Measurements from ENCODE around the gene CA4.
A peak's percentile ranks its signal among the peaks of the same experiment; 100 is the strongest.

CA4 gene

DNA sequence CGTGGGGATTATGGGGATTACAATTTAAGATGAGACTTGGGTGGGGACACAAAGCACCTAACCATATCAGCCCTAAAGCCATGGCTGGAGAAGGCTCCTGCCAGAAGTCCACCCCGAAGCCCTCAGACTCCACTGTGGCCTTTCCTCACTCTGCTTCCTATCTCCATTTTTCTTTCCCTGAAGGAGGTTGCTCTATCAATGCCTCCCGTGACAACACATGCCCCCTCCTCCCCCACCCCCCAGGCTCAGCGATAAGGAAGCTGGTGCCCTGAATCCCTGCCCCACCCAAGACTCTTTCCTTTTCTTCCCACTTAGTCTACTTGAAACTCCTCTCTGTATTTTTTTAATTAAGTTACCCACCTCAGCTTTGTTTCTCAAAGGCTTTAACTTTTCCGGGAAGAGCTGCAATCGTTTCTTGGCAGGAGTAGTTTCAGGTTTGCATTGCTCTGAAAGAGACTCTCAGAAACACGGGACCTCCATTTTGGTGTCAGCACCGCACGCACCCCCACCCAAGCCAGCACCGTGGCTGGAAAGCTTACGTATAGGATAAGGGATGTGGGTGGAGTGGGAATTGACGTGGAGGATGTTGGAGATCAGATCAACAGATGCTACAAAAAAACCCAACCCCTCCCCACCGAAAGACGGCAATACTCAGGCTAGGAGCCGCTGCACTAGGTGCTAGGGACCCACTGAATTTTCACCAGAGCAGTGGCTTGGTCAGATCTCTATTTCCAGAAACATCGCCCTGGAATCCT lies 15.2 kb upstream of the CA4 start:
- peak; percentile 55 for DNase-seq

DNA sequence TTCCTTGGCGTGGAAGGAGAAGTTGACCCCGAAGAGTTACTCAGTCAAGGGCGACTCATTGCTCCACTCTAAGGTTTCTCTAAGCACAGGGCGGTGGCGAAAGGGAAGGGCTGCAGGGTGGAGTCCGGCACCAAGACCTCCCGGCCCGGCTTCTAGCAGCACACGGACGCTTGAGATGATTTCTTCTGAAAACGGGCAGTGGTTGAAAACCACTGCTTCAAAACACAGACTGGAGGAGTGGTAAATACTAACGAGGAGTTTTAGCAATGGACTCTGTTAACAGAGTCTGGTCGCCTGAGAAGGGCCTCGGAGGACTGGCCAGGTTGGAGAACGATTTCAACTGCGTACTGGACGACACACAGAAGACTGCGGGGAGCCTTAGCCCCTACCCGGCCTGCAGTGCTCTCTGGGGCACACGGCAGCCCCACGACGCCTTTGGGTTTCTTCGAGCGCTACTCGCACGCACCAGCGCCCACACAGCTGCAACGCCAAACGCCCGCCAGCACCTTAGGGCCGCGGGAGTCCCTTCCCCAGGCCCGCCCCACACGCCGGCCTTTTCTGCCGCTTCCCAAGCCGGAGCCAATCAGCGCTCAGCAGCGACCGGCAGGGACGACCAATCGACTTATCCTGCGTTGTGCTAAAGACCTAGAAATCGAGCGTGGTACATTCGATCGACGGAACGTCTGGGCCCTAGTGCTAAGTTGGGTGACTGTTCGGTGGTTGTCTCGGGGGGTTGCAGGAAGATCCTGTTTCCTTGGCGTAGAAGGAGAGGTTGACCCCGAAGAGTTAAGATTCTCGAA lies 14.4 kb upstream of the CA4 start:
- peak; percentile 95 for DNase-seq

DNA sequence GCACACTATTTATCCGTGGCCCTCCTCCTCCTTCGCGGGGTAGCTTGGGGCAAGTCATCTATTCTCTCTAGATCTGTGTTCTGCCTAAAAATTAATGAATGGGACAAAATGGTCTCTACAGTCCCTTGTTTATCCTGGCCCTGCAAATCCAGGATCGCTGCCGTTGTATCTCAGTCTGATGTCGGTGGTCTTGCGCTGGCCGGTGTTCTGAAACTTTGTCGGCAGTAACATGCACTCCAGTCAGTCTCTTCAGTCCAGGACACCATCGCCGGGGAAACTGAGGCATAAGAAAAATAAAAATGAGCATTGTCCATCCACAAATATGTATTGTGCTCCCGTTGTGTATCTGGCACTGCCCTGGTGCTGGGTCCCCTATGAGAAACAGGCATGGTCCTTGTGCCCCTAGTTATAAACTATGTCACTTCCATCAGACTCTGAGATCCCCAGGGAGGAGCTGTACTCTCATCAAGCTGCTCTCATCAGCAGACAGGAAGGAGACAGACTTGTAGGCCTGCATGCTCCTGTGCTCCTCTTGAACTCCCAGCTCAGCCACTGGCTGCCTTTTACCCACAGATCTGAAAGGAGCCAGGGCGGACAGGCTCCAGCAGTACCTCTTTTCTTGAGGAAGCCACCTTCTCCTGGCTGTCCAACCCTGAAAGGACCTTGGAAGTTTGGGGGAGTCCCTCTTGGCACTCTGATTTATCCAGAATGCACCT lies 13.7 kb upstream of the CA4 start:
- no peak for DNase-seq

DNA sequence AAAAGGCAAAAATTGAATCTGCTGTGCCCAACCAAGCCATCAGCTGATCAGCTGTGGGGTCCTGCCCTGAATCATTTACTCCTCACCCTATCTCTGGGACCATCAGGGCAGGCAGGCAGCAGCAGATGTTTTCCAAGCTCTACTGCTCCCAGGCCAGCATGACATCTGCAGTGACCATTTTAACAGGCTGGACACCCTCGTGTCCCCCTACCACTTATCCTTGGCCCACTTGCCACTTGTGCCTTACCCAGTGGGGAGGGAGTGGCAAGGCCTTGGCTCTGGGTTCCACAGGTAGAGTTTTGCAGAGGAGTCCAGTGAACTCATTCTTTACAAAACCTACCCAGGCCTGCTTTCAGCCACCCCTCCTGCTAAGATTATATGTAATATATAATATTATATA lies 12.0 kb upstream of the CA4 start:
- DNase-seq: no peak

DNA sequence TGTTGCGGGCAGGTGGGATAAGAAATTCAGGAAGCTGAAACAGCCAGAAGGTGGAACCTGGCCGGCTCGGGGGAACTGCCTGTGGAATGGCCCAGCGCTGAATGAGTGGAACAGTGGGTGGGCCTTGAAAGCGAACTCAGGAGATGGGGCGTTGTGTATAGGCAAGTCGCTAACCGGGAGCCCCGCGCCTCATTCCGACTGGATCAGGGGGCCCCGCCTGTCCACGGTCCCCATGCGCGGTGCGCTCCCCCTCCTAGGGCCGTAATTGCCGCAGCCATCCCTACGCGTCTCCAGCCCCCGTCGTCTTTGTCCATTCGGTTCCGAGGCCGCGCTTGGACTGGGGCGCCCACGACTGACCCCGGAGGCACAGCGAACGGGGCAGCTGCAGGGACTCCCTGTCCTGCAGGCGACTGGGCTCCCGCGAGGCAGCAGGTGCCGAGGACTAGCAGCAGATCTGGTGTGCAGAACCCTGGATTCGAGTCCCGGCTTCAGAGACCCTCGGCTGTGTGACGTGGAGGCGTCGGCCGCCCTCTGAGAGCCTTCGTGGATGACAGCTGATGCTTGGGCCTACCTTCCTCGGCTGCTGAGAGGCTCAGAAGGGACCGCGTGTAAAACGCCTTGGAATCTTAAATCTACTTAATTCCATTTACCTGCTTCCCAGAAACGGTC lies 10.9 kb upstream of the CA4 start:
- DNase-seq: no peak

DNA sequence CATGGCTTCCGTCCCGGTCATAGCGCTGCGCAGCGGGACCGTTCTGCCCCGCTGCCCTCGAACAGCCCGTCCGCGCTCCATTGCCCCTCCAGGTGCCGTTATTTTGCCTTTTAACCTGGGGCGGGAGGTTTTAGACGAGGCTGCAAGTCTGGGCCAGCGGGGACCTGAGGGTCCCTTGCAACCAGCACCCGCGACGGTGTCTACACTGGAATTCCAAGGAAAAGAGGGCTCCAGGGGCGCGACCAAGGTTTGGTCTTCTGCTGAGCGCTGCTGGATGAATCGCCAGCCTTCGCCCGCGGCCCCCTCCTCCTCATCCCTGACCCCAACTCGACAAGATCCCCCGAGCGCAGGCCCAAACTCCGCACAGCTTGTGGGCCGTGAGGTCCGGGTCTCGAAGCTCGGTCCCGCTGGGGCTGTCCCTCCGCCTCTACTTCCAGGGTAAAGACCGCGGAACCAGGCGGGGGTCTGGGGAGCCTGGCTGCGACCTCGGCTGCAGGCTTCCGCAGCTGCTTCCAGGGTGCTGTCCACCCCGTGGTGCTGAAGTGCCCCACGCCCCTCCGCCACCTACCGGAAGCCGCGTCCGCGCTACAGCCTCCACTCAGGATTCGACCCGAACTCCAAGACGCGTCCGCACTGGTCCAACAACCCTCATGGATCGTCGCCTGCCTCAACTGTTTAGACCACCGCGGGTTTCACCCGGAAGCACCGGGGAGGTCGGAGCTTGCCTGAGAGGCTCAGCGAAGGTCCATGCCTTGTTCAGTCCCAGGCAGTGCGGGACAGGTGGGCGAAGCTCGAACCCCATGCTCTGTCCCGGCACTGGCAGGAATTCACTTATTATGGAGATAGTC lies 10.1 kb upstream of the CA4 start:
- peak; percentile 84 for DNase-seq

DNA sequence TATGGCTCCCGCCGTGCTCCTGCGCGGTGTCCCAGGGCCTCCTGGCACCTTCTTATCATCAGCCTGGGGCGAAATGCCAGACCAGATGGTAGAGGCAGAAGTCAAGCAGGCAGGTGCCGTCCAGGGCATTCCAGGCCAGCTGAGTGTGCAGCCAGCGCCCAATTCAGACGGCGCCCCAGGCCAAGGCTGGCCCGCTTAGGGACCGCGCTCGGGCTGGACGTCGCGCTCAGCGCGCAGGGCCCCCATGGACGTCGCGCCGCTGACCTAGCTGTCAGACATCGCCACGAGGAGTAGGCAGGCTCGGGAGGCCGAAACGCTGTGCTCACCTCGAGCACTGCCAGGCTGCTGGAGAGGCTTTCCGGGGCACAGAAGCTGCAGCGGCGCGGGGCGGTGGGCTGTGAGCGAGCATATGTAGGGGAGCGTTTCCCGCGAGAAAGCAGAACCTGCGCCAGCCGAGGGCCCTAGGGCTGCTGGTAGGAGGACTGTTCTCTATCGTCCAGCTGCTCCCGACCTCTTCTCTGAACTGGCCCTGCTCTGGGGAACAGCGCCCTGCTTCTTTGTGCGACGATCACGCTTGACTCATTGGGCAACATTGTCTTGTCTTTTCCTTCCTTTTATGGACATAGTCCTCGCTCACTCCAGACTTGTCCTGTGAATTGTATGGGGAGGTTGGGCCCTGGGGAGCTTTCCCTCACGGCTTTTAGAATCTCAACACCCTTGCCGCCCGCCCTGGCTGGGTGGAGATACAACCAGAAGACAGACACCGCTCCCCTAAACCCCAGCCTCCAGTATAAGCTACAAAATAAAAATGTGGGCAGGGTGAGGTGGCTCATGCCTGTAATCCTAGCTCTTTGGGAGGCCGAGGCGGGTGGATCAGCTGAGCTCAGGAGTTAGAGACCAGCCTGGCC lies 8.4 kb upstream of the CA4 start:
- DNase-seq: no peak

DNA sequence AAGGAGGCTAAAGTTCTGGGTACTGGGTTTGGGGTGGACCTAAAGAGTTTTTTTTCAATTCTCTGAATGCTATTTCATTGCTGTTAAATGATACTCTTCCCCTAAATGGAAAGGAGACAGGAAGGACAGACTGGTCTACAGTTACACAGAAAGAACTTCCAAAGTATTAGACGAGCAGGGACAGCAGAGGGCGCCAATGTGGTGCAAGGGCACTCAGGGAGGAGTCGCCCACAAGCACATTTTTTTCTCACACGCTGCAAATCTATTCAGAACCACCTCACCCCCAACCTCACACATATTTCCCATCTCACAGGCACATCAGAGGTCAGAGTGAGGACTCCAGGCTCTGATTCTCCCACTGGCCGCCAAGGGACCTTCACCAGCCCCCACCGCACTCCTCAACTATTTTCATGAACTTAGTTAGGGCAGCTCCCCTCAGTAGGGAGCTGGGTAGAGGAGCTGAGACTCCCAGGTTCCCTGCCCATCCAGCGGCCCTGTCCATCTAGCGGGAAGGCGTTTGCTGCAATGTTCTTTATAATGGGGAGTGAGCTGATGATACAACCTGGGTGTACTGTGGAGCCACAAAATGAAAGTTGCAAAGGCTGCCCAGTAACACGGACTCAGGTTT lies 6.8 kb upstream of the CA4 start:
- DNase-seq: peak; percentile 94

DNA sequence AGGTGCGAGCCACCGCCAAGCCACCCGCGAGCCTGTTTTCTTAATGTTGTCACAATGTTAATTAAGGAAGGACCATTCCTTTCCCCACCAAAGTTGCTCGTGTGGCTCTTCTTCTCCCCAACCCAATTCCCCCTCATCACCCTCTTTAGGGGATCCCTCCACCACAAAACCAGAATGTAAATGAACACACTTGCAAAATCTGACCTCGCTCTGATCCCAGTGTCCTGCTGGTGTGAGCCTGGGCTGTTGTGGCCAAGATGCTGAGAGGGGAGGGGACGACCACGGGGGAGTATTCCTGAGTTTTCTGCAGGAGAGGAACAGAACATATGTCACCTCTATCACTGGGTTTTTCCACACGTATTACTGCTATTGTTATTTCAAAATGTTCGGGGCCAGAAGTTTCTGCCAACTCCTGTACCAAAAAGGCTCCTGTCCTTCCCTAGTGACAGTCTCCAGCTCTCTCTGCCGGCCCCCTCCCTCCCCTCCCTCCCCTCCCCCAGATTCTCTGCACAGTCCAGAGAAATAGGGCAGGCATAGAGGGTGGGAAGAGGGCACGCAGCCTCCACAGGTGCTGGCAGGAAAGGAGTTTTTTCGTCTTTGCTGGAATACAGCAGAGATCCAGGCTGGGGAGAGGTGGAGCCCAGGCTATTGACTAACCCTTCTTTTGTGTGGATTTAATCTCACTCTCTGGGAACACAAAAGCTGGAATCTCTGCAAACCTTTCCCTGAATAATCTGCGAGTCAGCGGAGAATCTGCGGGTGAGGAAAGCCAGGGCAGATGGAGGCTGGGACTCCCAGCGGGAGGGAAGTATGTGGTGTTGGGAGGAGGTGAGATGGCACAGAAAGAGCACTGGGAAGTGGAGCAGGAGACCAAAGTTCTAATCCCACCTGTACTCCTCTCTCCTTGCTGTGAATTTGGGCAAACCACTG lies 4.5 kb upstream of the CA4 start:
- no peak for DNase-seq

DNA sequence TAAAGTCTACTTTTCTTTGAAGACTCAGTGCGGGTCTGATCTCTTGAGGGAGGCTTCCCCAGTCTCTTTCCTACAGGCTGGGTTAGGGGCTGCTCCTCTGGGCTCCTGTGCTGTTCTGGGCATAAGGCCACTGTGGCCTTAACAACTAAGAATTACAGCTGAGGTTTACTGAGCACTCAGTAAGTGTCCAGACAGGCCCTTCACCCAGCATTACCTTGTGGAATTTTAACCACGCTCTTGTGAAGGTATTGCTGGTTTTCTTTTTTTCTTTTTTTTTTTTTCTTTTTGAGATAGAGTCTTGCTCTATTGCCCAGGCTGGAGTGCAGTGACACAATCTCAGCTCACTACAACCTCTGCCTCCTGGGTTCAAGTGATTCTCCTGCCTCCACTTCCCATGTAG lies 3.6 kb upstream of the CA4 start:
- no peak for DNase-seq

DNA sequence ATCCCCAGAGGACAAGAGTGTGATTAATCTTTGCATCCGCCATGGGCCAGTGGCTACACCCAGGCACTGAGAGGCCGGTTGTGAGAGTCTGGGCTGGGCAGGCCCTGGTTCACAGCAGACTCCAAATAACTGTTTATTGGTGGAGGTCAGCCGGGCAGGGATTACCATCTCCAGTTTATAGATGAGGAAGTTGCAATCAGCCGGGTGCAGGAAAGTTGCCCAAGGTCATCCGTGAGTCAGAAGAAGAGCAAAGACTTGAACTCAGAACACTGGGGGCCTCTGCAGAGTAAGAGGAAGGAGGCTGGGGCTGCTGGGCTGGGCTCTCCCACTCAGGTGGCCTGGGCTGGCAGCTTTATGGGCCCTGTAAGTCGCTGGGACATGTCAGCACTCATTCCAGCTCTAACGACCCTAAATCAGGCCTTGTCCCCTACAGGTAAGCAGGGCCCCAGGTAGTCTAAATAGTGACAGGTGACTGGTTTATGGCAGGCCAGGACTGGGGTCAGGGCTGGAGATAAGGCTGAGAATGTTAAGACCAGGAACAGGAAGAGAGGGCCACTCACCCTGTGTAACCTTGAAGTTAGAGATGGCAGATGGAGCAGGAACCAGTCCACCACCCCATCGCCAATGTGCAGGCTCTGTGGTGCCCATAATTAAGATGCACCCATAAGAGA lies 2.1 kb upstream of the CA4 start:
- DNase-seq: no peak

DNA sequence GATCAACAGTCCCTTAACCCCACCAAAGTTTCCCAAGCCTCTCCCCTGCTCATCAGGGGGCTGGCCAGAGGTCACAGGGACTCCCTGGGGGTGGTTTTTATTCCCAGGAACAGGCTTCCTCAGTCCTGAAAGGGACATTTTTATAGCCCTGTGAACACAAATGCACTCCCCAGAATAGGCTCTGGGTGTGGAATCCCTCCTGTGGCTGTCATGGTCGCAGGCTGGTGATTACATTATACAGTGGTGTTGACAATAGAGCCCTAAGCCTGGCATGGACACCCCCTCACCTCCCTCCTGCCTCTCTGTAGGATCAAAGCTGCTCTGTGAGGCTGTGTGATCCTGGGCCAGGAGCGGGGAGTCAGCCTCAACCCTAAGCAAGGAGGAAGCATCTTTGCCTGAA lies 1.4 kb upstream of the CA4 start:
- no peak for DNase-seq

DNA sequence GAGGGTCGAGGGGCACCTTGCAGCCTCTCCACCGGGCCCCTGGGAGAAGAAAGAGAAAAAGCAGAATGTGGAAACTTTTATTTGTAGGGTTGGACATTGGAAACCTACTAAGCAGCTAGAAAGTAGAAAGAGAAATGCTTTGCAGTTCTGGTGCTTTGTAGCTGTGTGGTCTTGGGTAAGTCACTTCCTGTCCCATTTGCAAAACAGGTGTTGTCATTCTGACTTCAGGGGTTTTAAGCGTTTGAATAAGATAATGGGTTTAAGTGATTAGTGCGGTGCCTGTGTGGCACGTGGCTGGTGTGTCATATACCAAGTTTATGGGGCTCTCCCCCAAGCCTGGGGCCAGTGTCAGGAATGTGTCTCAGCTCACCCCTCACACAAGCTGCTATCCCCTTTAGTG lies 1.6 kb downstream of the CA4 start:
- DNase-seq: no peak

DNA sequence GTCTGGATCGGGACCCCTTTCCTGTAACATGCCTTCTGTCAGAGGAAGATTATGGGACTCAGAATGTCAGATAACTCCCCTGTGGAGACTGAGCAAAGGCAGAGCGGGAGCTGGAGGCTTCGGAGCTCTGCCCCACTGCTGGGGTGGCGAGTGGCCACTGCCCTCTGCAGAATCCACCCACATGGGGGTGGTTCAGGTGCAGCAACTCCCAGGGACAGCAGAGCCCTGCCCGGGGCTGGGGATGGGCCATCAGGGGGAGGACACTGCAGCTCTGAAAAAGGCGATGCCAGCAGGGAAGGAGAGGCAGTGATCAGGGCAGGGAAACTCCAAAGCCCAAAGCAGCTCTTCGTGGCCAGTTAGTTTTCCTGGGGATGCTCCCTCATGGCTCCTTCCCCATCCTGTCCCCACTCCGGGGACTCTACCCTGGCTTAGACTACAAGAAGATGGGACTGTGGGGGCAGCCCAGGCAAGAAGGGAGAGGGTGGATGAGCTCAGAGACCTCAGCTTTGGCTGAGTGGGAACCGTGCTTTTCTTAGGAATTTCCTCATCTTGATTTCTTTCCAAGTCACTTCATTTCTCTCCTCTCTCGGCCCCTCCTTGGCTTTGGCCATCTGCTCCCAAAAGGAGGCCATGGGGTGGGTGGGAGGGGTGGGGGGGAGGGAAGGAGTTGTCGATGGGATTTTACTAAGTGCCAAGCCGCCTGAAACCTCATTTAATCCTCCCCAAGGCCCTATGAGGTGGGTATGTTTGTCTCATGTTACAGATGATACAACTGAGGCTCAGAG lies 4.0 kb downstream of the CA4 start:
- DNase-seq: no peak

DNA sequence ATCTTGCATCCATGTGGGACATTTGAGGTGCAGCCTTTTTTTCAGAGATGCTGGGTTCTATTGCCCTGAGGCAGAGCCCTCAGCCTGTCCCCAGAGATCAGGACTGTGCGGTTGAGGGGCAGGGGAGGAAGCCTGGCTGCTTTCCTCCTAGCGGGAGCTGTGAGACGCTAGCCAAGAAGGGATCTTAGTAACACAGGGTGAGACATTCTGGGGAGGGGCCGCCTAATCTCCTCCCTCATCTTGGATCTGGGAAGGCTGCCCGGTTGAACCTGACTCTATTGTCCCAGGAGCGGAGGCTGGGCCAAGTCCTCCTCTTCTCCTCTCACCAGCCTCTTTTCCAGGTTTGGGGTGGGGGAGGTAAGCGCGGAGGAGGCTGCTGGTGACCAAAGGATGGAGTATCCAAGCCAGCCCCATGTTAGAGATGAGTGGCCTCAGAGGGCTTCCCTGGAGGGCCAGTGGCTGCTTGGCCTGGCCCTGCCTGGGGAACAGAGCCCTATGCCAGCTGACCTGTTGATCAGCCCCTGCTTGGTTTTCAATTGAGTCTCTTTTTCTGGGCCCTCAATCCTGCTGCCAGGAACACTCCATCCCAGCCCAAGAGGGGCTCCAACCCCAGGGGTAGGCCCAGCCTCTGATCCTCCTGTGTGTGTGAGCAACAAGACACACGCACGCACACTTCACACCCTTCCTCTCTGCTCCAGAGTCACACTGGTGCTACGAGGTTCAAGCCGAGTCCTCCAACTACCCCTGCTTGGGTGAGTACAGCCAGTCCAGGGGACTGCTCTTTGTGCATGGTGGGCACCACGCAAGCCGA lies 5.0 kb downstream of the CA4 start:
- DNase-seq: no peak

DNA sequence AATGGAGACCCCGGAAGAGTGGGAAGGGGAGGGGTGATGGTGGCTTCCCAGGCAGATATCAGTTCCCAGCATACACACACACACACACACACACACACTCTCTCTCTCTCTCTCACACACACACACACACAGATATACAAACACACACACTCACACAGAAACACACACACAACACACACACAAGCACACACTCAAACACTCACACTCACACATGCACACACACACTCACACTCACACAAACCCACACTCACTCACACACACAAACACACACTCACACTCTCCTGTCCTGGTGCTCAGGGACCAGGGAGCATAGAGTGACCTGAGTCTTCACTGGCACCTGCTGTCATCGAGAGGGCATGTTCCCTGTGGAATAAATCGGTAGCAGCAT lies 5.6 kb downstream of the CA4 start:
- DNase-seq: no peak

DNA sequence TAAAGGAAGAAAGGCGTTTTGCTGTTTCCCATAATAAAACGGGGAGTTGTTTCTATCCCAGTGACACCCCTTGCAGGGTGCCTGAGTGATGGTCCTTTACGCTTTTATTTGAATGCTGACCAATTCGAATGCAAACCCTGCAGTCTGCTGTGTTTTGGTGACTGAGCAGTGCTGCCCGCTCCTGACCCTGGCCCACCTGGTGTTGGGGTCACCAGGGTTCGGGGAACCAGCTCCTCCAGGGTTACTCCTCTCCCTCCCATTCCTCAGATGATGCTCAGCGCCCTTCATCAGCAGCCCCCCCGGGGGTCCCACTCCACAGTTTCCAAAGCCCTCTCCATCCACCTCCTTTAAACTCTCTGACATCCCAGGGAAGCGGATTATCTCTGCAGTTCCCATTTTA lies 6.0 kb downstream of the CA4 start:
- DNase-seq: no peak
